Measurements from ENCODE around the gene HLA-DRB5.
"Not testable (repeated sequence)": the region's sequence is repeated elsewhere in the genome, so short reads cannot be mapped to it uniquely, and the experiment has no call there.

The HLA-DRB5 gene

GRCh38 chr6:32501016-32501415 lies 29.1 kb downstream of the HLA-DRB5 start:
- peak; percentile 0 for DNase-seq (ENCODE audit: low read depth)

GRCh38 chr6:32492351-32492750 lies 37.7 kb downstream of the HLA-DRB5 start:
- DNase-seq (ENCODE audit: low read depth) = no peak

- no peak for DNase-seq (ENCODE audit: low read depth)
These were observed 38.4 kb downstream of the HLA-DRB5 start for GRCh38 chr6:32491700-32492099.

- DNase-seq (ENCODE audit: low read depth) = no peak
These were observed 42.0 kb downstream of the HLA-DRB5 start for GRCh38 chr6:32488083-32488482.

GRCh38 chr6:32484614-32484998 lies 45.5 kb downstream of the HLA-DRB5 start:
- no peak for DNase-seq (ENCODE audit: low read depth)

GRCh38 chr6:32483968-32484613 lies 46.0 kb downstream of the HLA-DRB5 start:
- DNase-seq (ENCODE audit: low read depth) = no peak

GRCh38 chr6:32475392-32476206 lies 54.5 kb downstream of the HLA-DRB5 start:
- DNase-seq (ENCODE audit: low read depth) = no peak

- not testable (repeated sequence) for DNase-seq (ENCODE audit: low read depth)
These were observed 56.4 kb downstream of the HLA-DRB5 start for GRCh38 chr6:32473376-32474348.

GRCh38 chr6:32472781-32473375 lies 57.2 kb downstream of the HLA-DRB5 start:
- DNase-seq (ENCODE audit: low read depth) = no peak

GRCh38 chr6:32467743-32468503 lies 62.2 kb downstream of the HLA-DRB5 start:
- not testable (repeated sequence) for DNase-seq (ENCODE audit: low read depth)

Data from amniotic epithelial cell (primary cell).